Fibroblast of lung (primary cell): ENCODE results near the gene PPP1R14B.

Experiments
- EZH2 ChIP-seq: IDR thresholded peaks from 2 replicates; pipeline ENCODE4 v1.5.1; 2012; ENCODE audit warnings: low read length, control low read depth, mild to moderate bottlenecking; ENCODE audit errors: missing control alignments
- TF ChIP-seq, protein P1 (sequence below), 2 donors: IDR thresholded peaks in 1 of 2; conservative IDR thresholded peaks in 1 of 2; 1 replicate in 1 of 2; 2 replicates in 1 of 2; pipeline ENCODE4 v1.5.1; 2011 to 2012; ENCODE audit warnings: low read length in 2 of 2, control low read depth in 1 of 2, inconsistent platforms in 1 of 2, low read depth in 1 of 2, mild to moderate bottlenecking in 1 of 2

DNA sequence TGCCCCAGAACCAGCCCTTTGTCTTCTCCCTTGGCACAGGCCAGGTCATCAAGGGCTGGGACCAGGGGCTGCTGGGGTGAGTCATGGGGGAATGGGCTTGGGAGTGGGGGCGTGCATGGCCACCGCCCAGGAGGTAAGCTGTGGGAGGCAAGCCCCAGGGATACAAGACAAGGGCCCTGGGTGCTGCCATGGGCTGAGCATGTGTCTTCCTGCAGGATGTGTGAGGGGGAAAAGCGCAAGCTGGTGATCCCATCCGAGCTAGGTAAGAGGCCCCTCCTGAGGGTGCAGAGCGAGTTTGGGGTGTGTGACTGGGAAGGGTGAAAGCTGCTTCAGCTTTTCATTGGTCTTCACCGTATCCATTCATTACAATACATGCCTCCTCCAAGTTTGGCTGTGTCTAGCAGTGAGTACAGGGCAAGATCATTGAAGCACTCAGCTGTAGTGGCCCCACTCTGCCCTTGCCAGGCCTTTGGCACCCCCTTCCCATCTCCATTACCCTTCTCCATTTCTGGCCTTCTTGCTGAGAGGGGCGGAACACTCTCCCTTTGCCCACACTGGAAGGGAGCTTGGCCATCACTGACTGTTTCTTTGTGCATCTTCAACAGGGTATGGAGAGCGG lies 3.4 kb downstream of the PPP1R14B start:
- TF ChIP-seq, protein P1, sequence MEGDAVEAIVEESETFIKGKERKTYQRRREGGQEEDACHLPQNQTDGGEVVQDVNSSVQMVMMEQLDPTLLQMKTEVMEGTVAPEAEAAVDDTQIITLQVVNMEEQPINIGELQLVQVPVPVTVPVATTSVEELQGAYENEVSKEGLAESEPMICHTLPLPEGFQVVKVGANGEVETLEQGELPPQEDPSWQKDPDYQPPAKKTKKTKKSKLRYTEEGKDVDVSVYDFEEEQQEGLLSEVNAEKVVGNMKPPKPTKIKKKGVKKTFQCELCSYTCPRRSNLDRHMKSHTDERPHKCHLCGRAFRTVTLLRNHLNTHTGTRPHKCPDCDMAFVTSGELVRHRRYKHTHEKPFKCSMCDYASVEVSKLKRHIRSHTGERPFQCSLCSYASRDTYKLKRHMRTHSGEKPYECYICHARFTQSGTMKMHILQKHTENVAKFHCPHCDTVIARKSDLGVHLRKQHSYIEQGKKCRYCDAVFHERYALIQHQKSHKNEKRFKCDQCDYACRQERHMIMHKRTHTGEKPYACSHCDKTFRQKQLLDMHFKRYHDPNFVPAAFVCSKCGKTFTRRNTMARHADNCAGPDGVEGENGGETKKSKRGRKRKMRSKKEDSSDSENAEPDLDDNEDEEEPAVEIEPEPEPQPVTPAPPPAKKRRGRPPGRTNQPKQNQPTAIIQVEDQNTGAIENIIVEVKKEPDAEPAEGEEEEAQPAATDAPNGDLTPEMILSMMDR (conservative IDR thresholded peaks at IDR 0.05 in 1 of 2, IDR thresholded peaks at IDR 0.05 in 1 of 2; ENCODE audit: low read depth in 1 of 2, low read length in 2 of 2) = no peak
- TF ChIP-seq EZH2 = no peak
